NCI-H2029 (cell line): ENCODE measurements around the gene TRIM74.
"Not testable (repeated sequence)": the region's sequence is repeated elsewhere in the genome, so short reads cannot be mapped to it uniquely, and the experiment has no call there.

Experiments
- DNase-seq: peaks from one replicate; lab custom pipeline; 2025; lab: John Stamatoyannopoulos, UW

The TRIM74 gene

GRCh38 chr7:72954563-72955198 lies 14.6 kb downstream of the TRIM74 start:
- DNase-seq: not testable (repeated sequence)

GRCh38 chr7:72953901-72954562 lies 15.2 kb downstream of the TRIM74 start:
- DNase-seq: not testable (repeated sequence)

GRCh38 chr7:72950432-72950831 lies 18.8 kb downstream of the TRIM74 start:
- DNase-seq: not testable (repeated sequence)

GRCh38 chr7:72949686-72950085 lies 19.6 kb downstream of the TRIM74 start:
- DNase-seq: not testable (repeated sequence)

- not testable (repeated sequence) for DNase-seq
These were observed 20.0 kb downstream of the TRIM74 start for GRCh38 chr7:72949276-72949675.

GRCh38 chr7:72948714-72949113 lies 20.6 kb downstream of the TRIM74 start:
- not testable (repeated sequence) for DNase-seq

GRCh38 chr7:72946130-72946745 lies 23.0 kb downstream of the TRIM74 start:
- not testable (repeated sequence) for DNase-seq

- not testable (repeated sequence) for DNase-seq
These were observed 23.7 kb downstream of the TRIM74 start for GRCh38 chr7:72945597-72945996.

- DNase-seq: not testable (repeated sequence)
These were observed 24.3 kb downstream of the TRIM74 start for GRCh38 chr7:72944937-72945336.

GRCh38 chr7:72942956-72943355 lies 26.3 kb downstream of the TRIM74 start:
- not testable (repeated sequence) for DNase-seq

GRCh38 chr7:72942022-72942705 lies 27.1 kb downstream of the TRIM74 start:
- DNase-seq: not testable (repeated sequence)

GRCh38 chr7:72928216-72928615 lies 41.0 kb downstream of the TRIM74 start:
- DNase-seq: not testable (repeated sequence)

GRCh38 chr7:72927791-72928190 lies 41.5 kb downstream of the TRIM74 start:
- DNase-seq: not testable (repeated sequence)

GRCh38 chr7:72925546-72926120 lies 43.6 kb downstream of the TRIM74 start:
- no peak for DNase-seq

GRCh38 chr7:72924733-72925545 lies 44.3 kb downstream of the TRIM74 start, which contains the start of gene POM121:
TSS of gene POM121 (plus strand) at chr7:72925095. CDS start at chr7:72925122, 27 bp downstream.
- DNase-seq: peak; percentile 67

- DNase-seq: no peak
These were observed 44.9 kb downstream of the TRIM74 start for GRCh38 chr7:72924386-72924732.

GRCh38 chr7:72919256-72919775 lies 50.0 kb downstream of the TRIM74 start:
- no peak for DNase-seq

- peak; percentile 10 for DNase-seq
These were observed 54.3 kb downstream of the TRIM74 start for GRCh38 chr7:72914756-72915525.

GRCh38 chr7:72913750-72914149 lies 55.5 kb downstream of the TRIM74 start:
- DNase-seq: not testable (repeated sequence)

- DNase-seq: not testable (repeated sequence)
These were observed 57.9 kb downstream of the TRIM74 start for GRCh38 chr7:72911395-72911794.
